DND-41 (cell line): ENCODE data around the gene ZFYVE1.

Source experiments
- EZH2 ChIP-seq: IDR thresholded peaks from 3 replicates; pipeline ENCODE4 v1.6.1; 2012; ENCODE audit warnings: borderline replicate concordance, low read depth, mild to moderate bottlenecking, moderate library complexity, low read length, inconsistent platforms; ENCODE audit not compliant: severe bottlenecking
- TF ChIP-seq, protein P1 (sequence below): IDR thresholded peaks from 2 replicates; pipeline ENCODE4 v1.5.1; 2012; ENCODE audit warnings: borderline replicate concordance, low read length, moderate library complexity, mild to moderate bottlenecking; ENCODE audit not compliant: poor library complexity, severe bottlenecking; ENCODE audit errors: extremely low read depth

DNA sequence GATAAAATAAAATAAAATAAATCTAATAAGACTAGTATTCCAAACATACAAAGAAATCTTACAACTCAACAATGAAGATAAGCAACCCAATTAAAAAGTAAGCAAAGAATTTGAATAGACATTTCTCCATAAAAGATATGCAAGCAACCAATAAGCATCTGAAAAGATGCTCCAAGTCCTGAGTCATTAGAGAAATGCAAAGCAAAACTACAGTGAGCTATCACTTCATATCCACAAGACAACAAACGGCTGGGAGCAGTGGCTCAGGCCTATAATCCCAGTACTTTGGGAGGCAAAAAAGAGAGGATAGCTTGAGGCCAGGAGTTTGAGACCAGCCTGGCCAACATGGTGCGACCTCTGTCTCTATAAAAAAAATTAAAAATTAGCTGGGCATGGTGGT is 26.8 kb downstream of the ZFYVE1 start:
- TF ChIP-seq, protein P1, sequence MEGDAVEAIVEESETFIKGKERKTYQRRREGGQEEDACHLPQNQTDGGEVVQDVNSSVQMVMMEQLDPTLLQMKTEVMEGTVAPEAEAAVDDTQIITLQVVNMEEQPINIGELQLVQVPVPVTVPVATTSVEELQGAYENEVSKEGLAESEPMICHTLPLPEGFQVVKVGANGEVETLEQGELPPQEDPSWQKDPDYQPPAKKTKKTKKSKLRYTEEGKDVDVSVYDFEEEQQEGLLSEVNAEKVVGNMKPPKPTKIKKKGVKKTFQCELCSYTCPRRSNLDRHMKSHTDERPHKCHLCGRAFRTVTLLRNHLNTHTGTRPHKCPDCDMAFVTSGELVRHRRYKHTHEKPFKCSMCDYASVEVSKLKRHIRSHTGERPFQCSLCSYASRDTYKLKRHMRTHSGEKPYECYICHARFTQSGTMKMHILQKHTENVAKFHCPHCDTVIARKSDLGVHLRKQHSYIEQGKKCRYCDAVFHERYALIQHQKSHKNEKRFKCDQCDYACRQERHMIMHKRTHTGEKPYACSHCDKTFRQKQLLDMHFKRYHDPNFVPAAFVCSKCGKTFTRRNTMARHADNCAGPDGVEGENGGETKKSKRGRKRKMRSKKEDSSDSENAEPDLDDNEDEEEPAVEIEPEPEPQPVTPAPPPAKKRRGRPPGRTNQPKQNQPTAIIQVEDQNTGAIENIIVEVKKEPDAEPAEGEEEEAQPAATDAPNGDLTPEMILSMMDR, result no peak
- no peak for TF ChIP-seq EZH2
